Pancreas (tissue), 10 donors: ENCODE results near the gene ADCY10. TPM values are rescaled to one million over a fixed set of nuclear protein-coding genes. Genes with fewer than 3 reads are reported as not detected.
"Not testable (repeated sequence)": the region's sequence is repeated elsewhere in the genome, so short reads cannot be mapped to it uniquely, and the experiment has no call there.

Experiments used
- ATAC-seq, 4 donors: fragments of 200-7000 bp; cut with Tn5 transposase; one replicate each; pipeline versions ENCODE4 v1.8.0 to v1.9.1; 2020; ENCODE audit warnings: mild to moderate bottlenecking in 4 of 4, moderate library complexity in 4 of 4
- DNase-seq, 6 donors: peaks; one replicate each; pipeline ENCODE4 v3.0.0-alpha.2; 2020
- FAIRE-seq: peaks from 2 replicates; lab custom pipeline; 2012; peaks lifted over from hg19 to GRCh38; lab: Jason Lieb, UNC
- H3K27ac ChIP-seq, 4 donors: fragments of 200-600 bp; sonication (generic); 1 replicate in 3 of 4; 2 replicates in 1 of 4; pipeline versions ENCODE4 v1.5.0 to v1.8.0; 2020
- H3K27me3 ChIP-seq, 4 donors: fragments of 200-600 bp; one replicate each; pipeline ENCODE4 v1.8.0; 2021
- H3K36me3 ChIP-seq, 3 donors: fragments of 200-600 bp; sonication (generic) in 1 of 3; one replicate each; pipeline versions ENCODE4 v1.5.0 to v1.8.0; 2020 to 2021
- H3K4me1 ChIP-seq, 3 donors: fragments of 200-600 bp; one replicate each; pipeline ENCODE4 v1.8.0; 2021
- H3K4me3 ChIP-seq, 4 donors: fragments of 200-600 bp; sonication (generic) in 2 of 4; one replicate each; pipeline versions ENCODE4 v1.5.0 to v1.8.0; 2020 to 2021
- H3K9me3 ChIP-seq, 4 donors: fragments of 200-600 bp; one replicate each; pipeline ENCODE4 v1.8.0; 2021
- WGBS, 2 donors: extraction: QIAGEN DNeasy Blood & Tissue Kit; methylation state at CpG; one replicate each; pipeline ENCODE4 v1.1.7; 2013; 5-methylcytosine and 5-hydroxymethylcytosine counted together
- intact Hi-C, 3 donors: fragments of 100-400 bp; cut with DNase I; formaldehyde crosslinking; loops; one replicate each; pipeline versions ENCODE4 v1.11.1 to v1.14.2; 2022
- polyA plus RNA-seq, 2 donors: library from polyadenylated mRNA; stranded (reverse); fragments of 200-250 nt; gene quantifications; one replicate each; pipeline ENCODE4 v1.2.3, GENCODE V29; 2013
- total RNA-seq, 6 donors: library from RNA; stranded (reverse); fragmentation: NEBNext Ultra II Directional in 4 of 6; extraction: Animal tissue kit (Norgen Biotek cat#: 25700) in 4 of 6; gene quantifications; one replicate each; pipeline versions ENCODE4 v1.2.1 to v1.2.4, GENCODE V29; 2021 to 2023
- TF ChIP-seq, protein P1 (sequence below), 4 donors: fragments of 200-600 bp; sonication (generic) in 3 of 4; IDR thresholded peaks; one replicate each; pipeline versions ENCODE4 v1.5.0 to v1.8.0; 2021; ENCODE audit warnings: antibody characterized with exemption in 4 of 4
- donor health status: healthy with polysubstance abuse.
- donor health status: DM: no; HTN: no; CAD: no; lungs with moderate emphysema.
- donor health status: DM: no; HTN: no; CAD: no.
- donor health status: control.
- donor health status: control.
- donor health status: Bipolar disorder and iron deficiency.
- donor health status: DM: yes; HTN: yes; CAD: no.
- donor health status: DM: no; HTN: no; CAD: no.
- donor health status: DM: no; HTN: no; CAD: no.
- donor health status: DM: yes; HTN: yes; CAD: no.

The ADCY10 gene
- total and polyA plus RNA-seq, 8 donors, result 0.03 to 0.31 (median 0.16) TPM; not detected in 1

DNA sequence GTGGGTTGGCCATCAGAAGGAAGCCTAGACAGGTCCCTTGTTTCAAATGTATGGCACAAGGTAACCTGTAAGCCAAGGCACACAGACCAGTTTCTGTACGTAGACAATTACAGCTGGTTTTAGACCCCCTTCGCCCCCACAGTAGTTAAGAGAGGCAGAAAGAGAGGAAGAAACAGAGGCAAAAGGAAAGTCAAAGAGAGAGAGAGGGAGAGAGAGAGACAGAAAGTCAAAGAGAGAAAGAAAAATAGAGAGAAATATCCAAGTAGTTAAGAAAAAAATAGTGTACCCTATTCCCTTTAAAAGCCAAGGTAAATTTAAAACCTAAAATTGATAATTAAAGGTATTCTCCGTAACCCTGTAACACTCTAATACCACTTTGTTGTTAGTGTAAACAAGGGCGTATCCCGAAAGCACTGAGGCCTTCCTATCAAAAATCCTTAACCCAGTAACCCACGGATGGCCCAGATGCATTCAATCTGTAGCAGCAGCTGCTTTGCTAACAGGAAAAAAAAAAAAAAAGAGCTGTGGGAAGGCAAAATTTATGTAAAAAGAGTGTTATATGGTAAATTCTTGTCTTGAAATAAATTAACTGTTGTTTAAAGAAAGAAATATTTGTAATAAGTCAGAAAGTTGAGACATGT, 49.4 kb downstream of the ADCY10 start:
- no peak overlapping the region for H3K4me3 ChIP-seq
- H3K4me1 ChIP-seq, result no peaks in the 10 kb centered on the region
- no peak for ATAC-seq
- H3K27ac ChIP-seq, result no peak overlapping the region
- TF ChIP-seq, protein P1, sequence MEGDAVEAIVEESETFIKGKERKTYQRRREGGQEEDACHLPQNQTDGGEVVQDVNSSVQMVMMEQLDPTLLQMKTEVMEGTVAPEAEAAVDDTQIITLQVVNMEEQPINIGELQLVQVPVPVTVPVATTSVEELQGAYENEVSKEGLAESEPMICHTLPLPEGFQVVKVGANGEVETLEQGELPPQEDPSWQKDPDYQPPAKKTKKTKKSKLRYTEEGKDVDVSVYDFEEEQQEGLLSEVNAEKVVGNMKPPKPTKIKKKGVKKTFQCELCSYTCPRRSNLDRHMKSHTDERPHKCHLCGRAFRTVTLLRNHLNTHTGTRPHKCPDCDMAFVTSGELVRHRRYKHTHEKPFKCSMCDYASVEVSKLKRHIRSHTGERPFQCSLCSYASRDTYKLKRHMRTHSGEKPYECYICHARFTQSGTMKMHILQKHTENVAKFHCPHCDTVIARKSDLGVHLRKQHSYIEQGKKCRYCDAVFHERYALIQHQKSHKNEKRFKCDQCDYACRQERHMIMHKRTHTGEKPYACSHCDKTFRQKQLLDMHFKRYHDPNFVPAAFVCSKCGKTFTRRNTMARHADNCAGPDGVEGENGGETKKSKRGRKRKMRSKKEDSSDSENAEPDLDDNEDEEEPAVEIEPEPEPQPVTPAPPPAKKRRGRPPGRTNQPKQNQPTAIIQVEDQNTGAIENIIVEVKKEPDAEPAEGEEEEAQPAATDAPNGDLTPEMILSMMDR (IDR thresholded peaks at IDR 0.05), result no peak
- no peaks in the 10 kb centered on the region for H3K27me3 ChIP-seq
- intact Hi-C loops, result no loop called here
- no peak for DNase-seq
- H3K36me3 ChIP-seq, result no peaks in the 10 kb centered on the region
- H3K9me3 ChIP-seq, result no peaks in the 10 kb centered on the region
- 85 to 90% methylated on average over 6 of the region's 6 CpGs for WGBS, 2 donors
- no peak for FAIRE-seq

DNA sequence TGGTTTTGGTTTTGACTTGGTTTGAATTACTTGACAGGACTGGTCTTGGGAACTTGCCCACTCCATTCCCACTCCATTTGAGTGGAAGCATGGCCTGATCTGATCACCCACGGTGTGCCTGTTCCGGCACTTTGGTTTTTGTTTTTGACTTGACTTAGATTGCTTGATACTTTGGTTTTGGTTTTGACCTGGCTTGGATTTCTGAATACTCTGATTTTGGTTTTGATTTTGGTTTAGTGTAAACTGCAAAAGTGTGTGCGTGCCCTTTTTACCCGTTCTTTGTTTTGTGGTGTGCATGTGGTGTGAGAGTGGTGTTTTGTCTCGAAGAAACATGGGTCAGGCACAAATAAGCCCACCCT, 50.0 kb downstream of the ADCY10 start:
- H3K36me3 ChIP-seq, result no peaks in the 10 kb centered on the region
- H3K27ac ChIP-seq, result no peak overlapping the region
- FAIRE-seq (no peak), DNase-seq (no peak), ATAC-seq (no peak)
- TF ChIP-seq, protein P1 (IDR thresholded peaks at IDR 0.05), result no peak
- intact Hi-C loops, result no loop called here
- no peaks in the 10 kb centered on the region for H3K9me3 ChIP-seq
- no peaks in the 10 kb centered on the region for H3K4me1 ChIP-seq
- H3K4me3 ChIP-seq, result no peak overlapping the region
- no peaks in the 10 kb centered on the region for H3K27me3 ChIP-seq
- WGBS, 2 donors, result 94 to 97% methylated on average over 5 of the region's 5 CpGs

DNA sequence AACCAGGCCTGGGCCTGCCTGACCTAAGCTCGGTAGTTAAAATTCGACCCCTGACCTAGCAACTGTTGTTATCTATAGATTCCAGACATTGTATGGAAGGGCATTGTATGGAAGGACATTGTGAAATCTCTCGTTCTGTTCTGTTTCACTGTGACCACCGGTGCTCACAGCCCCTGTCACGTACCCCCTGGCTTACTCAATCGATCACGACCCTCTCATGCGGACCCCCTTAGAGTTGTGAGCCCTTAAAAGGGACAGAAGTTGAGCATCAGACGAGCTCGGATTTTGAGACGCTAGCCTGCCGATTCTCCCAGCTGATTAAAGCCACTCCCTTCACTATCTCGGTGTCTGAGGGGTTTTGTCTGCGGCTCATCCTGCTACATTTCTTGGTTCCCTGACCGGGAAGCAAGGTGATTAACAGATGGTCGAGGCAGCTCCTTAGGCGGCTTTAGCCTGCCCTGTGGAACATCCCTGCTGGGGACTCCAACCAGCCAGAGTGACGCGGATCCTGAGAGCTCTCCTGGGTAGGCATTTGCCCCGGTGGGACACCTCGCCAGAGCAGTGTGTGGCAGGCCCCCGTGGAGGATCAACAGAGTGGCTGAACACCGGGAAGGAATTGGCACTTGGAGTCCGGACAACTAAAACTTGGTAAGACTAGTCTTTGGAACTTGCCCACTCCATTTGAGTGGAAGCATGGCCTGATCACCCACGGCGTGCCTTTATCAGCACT, 50.6 kb downstream of the ADCY10 start:
- FAIRE-seq, H3K36me3 ChIP-seq, H3K27ac ChIP-seq, intact Hi-C loops, H3K4me1 ChIP-seq, ATAC-seq, H3K27me3 ChIP-seq, H3K9me3 ChIP-seq, H3K4me3 ChIP-seq: not testable (repeated sequence)
- peak in 1 of 6 donors; percentile 41 for DNase-seq
- 89 to 94% methylated on average over 26 of the region's 26 CpGs for WGBS, 2 donors

DNA sequence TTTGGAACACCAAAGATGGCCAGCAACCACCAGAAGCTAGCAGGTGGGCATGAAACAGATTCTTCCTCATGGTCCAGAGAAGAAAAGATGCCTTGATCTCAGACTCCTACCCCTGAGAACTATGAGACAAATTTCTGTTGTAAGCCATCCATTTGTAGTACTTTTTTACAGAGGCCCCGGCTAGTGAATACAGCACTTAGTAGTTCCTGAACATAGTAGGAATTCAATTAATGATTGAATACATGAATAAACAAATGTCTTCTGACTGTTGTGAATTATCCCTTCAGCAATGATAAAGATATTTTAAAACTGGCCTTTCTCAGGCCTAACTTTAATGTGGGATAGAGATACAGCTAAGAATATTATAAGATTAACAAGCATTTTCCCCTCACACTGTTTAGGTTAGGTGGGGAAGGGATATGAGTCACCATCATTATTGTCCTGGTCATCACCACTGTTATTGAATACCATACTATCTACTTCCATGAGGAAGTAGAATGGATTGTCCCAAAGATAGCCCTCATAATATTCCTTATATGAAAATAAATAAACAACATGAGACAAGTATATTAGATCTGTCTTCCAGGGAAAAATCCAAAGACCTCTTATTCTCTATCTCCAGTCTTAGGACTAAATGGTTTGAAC, 51.4 kb downstream of the ADCY10 start:
- DNase-seq (no peak), FAIRE-seq (no peak), ATAC-seq (no peak)
- H3K27me3 ChIP-seq, result no peaks in the 10 kb centered on the region
- intact Hi-C loops, result no loop called here
- no peak overlapping the region for H3K27ac ChIP-seq
- H3K9me3 ChIP-seq, result no peaks in the 10 kb centered on the region
- no peak overlapping the region for H3K4me3 ChIP-seq
- WGBS, 2 donors, result 98 to 99% methylated on average over 1 of the region's 1 CpG
- TF ChIP-seq, protein P1 (IDR thresholded peaks at IDR 0.05), result no peak
- H3K4me1 ChIP-seq, result no peaks in the 10 kb centered on the region
- no peaks in the 10 kb centered on the region for H3K36me3 ChIP-seq

DNA sequence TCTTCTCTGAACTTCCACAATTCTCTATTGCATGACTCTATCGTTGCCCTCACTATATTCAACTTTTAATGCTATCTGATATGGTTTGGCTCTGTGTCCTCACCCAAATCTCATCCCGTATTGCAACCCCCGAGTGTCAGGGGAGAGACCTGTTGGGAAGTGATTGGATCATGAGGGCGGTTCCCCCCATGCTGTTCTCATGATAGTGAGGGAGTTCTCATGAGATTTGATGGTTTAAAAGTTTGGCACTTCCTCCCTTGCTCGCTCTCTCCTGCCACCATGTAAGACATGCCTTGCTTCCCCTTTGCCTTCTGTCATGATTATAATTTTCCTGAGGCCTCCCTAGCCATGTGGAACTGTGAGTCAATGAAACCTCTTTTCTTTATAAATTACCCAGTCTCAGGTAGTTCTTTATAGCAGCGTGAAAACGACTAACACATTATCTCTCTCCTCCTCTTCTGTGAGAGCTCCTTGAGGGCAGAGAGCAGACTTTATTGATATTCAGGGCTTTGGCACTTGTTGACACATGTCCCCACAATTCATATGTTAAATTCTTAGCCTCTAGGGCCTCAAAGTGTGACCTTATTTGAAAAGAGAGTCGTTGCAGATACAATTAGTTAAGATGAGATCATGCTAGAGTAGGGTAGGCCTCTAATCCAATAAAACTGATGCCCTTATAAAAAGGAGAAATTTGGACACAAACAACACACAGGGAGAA, 52.1 kb downstream of the ADCY10 start:
- Histone ChIP-seq H3K36me3 (no peaks in the 10 kb centered on the region), H3K4me1 (no peaks in the 10 kb centered on the region), H3K27ac (no peak overlapping the region), H3K4me3 (no peak overlapping the region), H3K27me3 (no peaks in the 10 kb centered on the region), H3K9me3 (no peaks in the 10 kb centered on the region)
- TF ChIP-seq, protein P1 (IDR thresholded peaks at IDR 0.05), result no peak
- WGBS, 2 donors, result 75 to 77% methylated on average over 8 of the region's 8 CpGs
- FAIRE-seq, result no peak
- ATAC-seq, result no peak
- DNase-seq, result no peak
- intact Hi-C loops, result no loop called here
